Heart left ventricle (tissue), 16 donors: ENCODE results near the gene FCHSD2. TPM values are rescaled to one million over a fixed set of nuclear protein-coding genes. Genes with fewer than 3 reads are reported as not detected.

Source experiments
- ATAC-seq, 4 donors: fragments of 200-7000 bp; cut with Tn5 transposase; one replicate each; pipeline ENCODE4 v1.9.1; 2020 to 2022; ENCODE audit warnings: moderate library complexity in 4 of 4, mild to moderate bottlenecking in 3 of 4, moderate number of reproducible peaks in 1 of 4
- DNase-seq, 5 donors: peaks; one replicate each; pipeline ENCODE4 v3.0.0-alpha.2; 2020
- H3K27ac ChIP-seq, 12 donors: fragments of 200-600 bp; sonication (generic) in 4 of 12; one replicate each; pipeline versions ENCODE4 v1.5.0 to v1.8.0; 2016 to 2022; ENCODE audit warnings: mild to moderate bottlenecking in 2 of 12
- H3K27me3 ChIP-seq, 9 donors: fragments of 200-600 bp; sonication (generic) in 2 of 9; one replicate each; pipeline versions ENCODE4 v1.5.1 to v1.8.0; 2016 to 2022; ENCODE audit warnings: mild to moderate bottlenecking in 3 of 9
- H3K36me3 ChIP-seq, 9 donors: fragments of 200-600 bp; sonication (generic) in 2 of 9; one replicate each; pipeline versions ENCODE4 v1.5.0 to v1.8.0; 2018 to 2022; ENCODE audit warnings: mild to moderate bottlenecking in 2 of 9
- H3K4me1 ChIP-seq, 12 donors: fragments of 200-600 bp; sonication (generic) in 4 of 12; one replicate each; pipeline versions ENCODE4 v1.5.0 to v1.8.0; 2016 to 2022; ENCODE audit warnings: mild to moderate bottlenecking in 3 of 12
- H3K4me3 ChIP-seq, 12 donors: fragments of 200-600 bp; sonication (generic) in 4 of 12; one replicate each; pipeline versions ENCODE4 v1.5.0 to v1.8.0; 2017 to 2022; ENCODE audit warnings: mild to moderate bottlenecking in 9 of 12, moderate library complexity in 4 of 12
- H3K9me3 ChIP-seq, 12 donors: fragments of 200-600 bp; sonication (generic) in 4 of 12; one replicate each; pipeline versions ENCODE4 v1.5.0 to v1.8.0; 2016 to 2022; ENCODE audit warnings: mild to moderate bottlenecking in 1 of 12
- CTCF ChIP-seq, 12 donors: fragments of 200-600 bp; sonication (generic) in 4 of 12; IDR thresholded peaks; one replicate each; pipeline versions ENCODE4 v1.5.0 to v1.8.0; 2018 to 2022; ENCODE audit warnings: antibody characterized with exemption in 12 of 12, mild to moderate bottlenecking in 5 of 12
- POLR2A ChIP-seq, 2 donors: fragments of 450-650 bp; IDR thresholded peaks; one replicate each; pipeline ENCODE4 v1.6.1; 2017; ENCODE audit warnings: antibody characterized with exemption in 2 of 2, mild to moderate bottlenecking in 2 of 2, moderate library complexity in 2 of 2
- WGBS, 4 donors: extraction: QIAGEN DNeasy Blood & Tissue Kit in 2 of 4; methylation state at CpG; one replicate each; pipeline versions ENCODE4 v1.1.5 to v1.1.7; 2013 to 2018; 5-methylcytosine and 5-hydroxymethylcytosine counted together
- intact Hi-C, 10 donors: fragments of 100-400 bp; cut with DNase I; formaldehyde crosslinking; loops; one replicate each; pipeline versions ENCODE4 v1.11.1 to v1.14.2; 2022
- polyA plus RNA-seq, 2 donors: library from polyadenylated mRNA; stranded (reverse); fragments of 200-250 nt; gene quantifications; one replicate each; pipeline ENCODE4 v1.2.3, GENCODE V29; 2013
- total RNA-seq, 9 donors: library from RNA; depleted of rRNA in 2 of 9; stranded (reverse); fragments of >200 nt in 2 of 9; fragmentation: NEBNext Ultra II Directional in 3 of 9; extraction: Animal tissue kit (Norgen Biotek cat#: 25700) in 3 of 9; gene quantifications; one replicate each; pipeline versions ENCODE4 v1.1.0 to v1.2.4, GENCODE V29; 2016 to 2023
- donor health status: ischemic (EF 13 %, LVEDD 7.1; RV severe dilation, severe dysfunction).
- donor health status: healthy with polysubstance abuse.
- donor health status: DM: no; HTN: yes; CAD: no.
- donor health status: DM: no; HTN: no; CAD: no.
- donor health status: ischemic (EF 25% LVEDD 6.9; RV normal size, moderate dysfunction).
- donor health status: ischemic (EF 25% LVEDD 5.7; RV mildly dilated, moderate dysfunction).
- donor health status: healthy.
- donor health status: DM: yes; HTN: yes; CAD: no.
- donor health status: ischemic (EF 35%, LVEDD 5.7; RV mildly dilated, moderate dysfunction).
- donor health status: nonischemic (EF 11% LVEDD 7.7; RV severe dilation, severe dysfunction).
- donor health status: DM: yes; HTN: yes; CAD: no.
- donor health status: PGD.
- donor health status: ischemic (EF 29% LVEDD 5.4; RV normal size, mild dysfunction).
- donor health status: nonischemic (EF 23%, LVEDD 6.1; RV moderate dilation, normal function).

Gene FCHSD2
- total and polyA plus RNA-seq, 11 donors = 9.9 to 61.1 (median 39.0) TPM

- TF ChIP-seq POLR2A (IDR thresholded peaks at IDR 0.05) = no peak
- no peak for TF ChIP-seq CTCF (IDR thresholded peaks at IDR 0.05)
- Histone ChIP-seq H3K4me1 (peaks cover 0 to 20% (median 9%) of the 10 kb centered on the region in 12 donors), H3K4me3 (no peak overlapping the region), H3K27me3 (no peaks in the 10 kb centered on the region), H3K27ac (no peak overlapping the region), H3K9me3 (peaks cover 0 to 3% (median 0%) of the 10 kb centered on the region in 12 donors), H3K36me3 (peaks cover 0 to 22% (median 6%) of the 10 kb centered on the region in 9 donors)
- 73 to 89% (median 85%) methylated on average over 3 of the region's 3 CpGs for WGBS, 4 donors
- intact Hi-C loops = no loop called here
- ATAC-seq = peak in 3 of 4 donors; percentile 46 to 67 (median 61)
- no peak for DNase-seq
Measured at GRCh38 chr11:72959998-72960731, 182.0 kb downstream of the FCHSD2 start.

GRCh38 chr11:72958791-72959190 is 183.3 kb downstream of the FCHSD2 start:
- no peak overlapping the region for H3K4me3 ChIP-seq
- no peak overlapping the region for H3K27ac ChIP-seq
- 75 to 86% (median 77%) methylated on average over 2 of the region's 2 CpGs for WGBS, 4 donors
- H3K27me3 ChIP-seq = no peaks in the 10 kb centered on the region
- peaks cover 0 to 30% (median 12%) of the 10 kb centered on the region in 12 donors for H3K4me1 ChIP-seq
- no peak for DNase-seq
- no peak for ATAC-seq
- peaks cover 0 to 3% (median 0%) of the 10 kb centered on the region in 12 donors for H3K9me3 ChIP-seq
- intact Hi-C loops = no loop called here
- no peak for TF ChIP-seq POLR2A (IDR thresholded peaks at IDR 0.05)
- TF ChIP-seq CTCF (IDR thresholded peaks at IDR 0.05) = no peak
- peaks cover 0 to 21% (median 4%) of the 10 kb centered on the region in 9 donors for H3K36me3 ChIP-seq

- DNase-seq (no peak), ATAC-seq (no peak)
- WGBS, 4 donors = 13 to 36% (median 22%) methylated on average over 1 of the region's 1 CpG
- no peak overlapping the region for H3K4me3 ChIP-seq
- peaks cover 0 to 16% (median 2%) of the 10 kb centered on the region in 9 donors for H3K36me3 ChIP-seq
- H3K27ac ChIP-seq = peak overlapping the region in 1 of 12 donors; percentile 47
- no peak for TF ChIP-seq CTCF (IDR thresholded peaks at IDR 0.05)
- no peak for TF ChIP-seq POLR2A (IDR thresholded peaks at IDR 0.05)
- intact Hi-C loops = no loop called here
- no peaks in the 10 kb centered on the region for H3K27me3 ChIP-seq
- peaks cover 0 to 3% (median 0%) of the 10 kb centered on the region in 12 donors for H3K9me3 ChIP-seq
- H3K4me1 ChIP-seq = peaks cover 0 to 40% (median 12%) of the 10 kb centered on the region in 12 donors
Measured at GRCh38 chr11:72955466-72955865, 186.7 kb downstream of the FCHSD2 start.

GRCh38 chr11:72954860-72955259 is 187.3 kb downstream of the FCHSD2 start:
- Histone ChIP-seq H3K36me3 (peaks cover 0 to 10% (median 0%) of the 10 kb centered on the region in 9 donors), H3K4me3 (no peak overlapping the region), H3K27me3 (no peaks in the 10 kb centered on the region), H3K27ac (peak overlapping the region in 1 of 12 donors; percentile 47), H3K9me3 (peaks cover 0 to 3% (median 0%) of the 10 kb centered on the region in 12 donors), H3K4me1 (peaks cover 0 to 40% (median 12%) of the 10 kb centered on the region in 12 donors)
- TF ChIP-seq POLR2A (IDR thresholded peaks at IDR 0.05) = no peak
- TF ChIP-seq CTCF (IDR thresholded peaks at IDR 0.05) = no peak
- 43 to 67% (median 51%) methylated on average over 3 of the region's 3 CpGs for WGBS, 4 donors
- intact Hi-C loops = no loop called here
- DNase-seq = peak in 2 of 5 donors; percentile 39 to 41
- peak; percentile 39 to 86 (median 84) for ATAC-seq
